Activated CD4-positive, alpha-beta T cell treated with anti-CD3 and anti-CD28 coated beads for 1 hour (primary cell): ENCODE measurements around the gene IFIT1B.

Source experiments
- DNase-seq: peaks from one replicate; pipeline ENCODE4 v3.0.0-alpha.2; 2020

The IFIT1B gene

DNA sequence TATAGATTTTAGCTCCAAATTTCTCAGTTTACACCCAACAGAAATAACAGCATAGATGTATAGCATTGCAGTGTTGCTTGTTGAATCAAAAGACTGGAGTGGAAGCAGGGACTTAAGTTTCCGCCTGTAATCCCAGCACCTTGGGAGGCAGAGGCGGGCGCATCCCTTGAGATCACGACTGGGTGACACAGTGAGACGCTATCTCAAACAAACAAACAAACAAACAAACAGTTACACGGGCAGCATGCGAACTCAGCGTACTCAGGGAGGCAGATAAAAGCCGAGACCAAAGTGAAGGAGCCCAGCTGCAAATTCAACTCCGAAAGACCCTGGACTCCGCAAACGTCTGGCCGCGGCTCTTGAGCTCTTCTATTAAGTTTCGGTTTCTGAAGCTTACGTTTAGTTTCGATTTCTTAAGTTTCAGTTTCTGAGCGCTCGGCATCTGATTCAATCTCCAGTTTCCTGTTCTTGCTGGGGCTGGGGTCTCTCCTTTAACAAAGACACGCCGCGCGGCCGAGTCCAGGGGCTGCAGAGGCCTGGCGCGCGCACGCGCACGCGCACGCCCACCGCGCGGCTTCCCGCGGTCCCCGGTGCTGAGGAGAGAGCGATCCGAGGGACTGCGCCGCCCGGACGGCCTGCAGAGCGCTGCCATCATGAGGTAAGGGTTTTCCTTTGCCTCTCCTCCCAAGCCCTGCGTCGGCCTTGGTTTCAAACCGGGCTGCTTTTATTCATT is 36.5 kb downstream of the IFIT1B start, which contains the start of gene IFIT5:
TSS of gene IFIT5 (plus strand) at position 423 of the 733 bp plus-strand sequence. CDS start at position 654, 231 bp downstream.
- DNase-seq = peak; percentile 69

DNA sequence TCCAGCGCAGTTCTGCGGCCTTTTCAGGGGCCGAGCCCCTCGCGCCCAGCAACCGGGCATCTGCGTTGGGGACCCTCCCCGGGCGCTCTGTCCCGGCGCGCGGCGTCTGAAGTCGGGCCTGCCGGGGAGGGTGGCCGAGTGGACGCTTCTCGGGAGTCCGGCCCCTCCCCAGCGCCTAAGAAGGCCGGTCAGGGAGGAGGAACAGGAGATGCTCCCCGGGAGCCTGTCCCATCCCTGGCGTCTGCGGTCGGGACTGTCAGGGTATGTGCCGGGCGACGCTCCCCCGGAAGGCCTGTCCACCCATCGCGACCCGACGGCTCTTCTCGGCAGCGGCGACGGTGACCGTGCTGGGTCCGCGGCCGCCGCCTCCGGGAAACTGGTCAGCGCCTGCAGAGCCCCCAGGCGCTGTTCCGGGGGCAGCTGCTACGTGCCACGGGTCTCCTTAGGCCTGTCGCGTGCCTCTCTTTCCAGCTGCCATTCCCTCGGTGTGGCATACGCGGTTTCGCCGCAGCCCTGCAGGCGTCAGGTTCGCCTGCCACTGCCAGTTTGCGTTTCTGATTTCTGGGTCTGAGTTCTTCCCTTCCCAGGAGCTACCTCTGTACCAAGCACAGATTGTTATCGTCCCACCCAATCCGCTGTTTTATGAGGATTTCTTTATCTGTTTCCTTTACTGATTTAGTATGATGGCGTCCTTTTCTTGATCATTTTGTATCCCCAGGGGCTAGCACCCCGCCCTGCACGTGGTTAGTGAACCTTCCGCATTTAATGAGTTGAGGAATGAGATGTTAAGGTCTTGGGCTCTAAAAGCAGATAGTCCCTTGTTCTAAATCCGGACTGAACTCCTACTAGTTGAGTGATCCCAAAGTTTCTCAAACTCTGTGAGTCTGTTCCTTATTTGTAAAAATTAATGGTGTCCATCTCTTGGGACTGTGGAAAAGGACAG is 37.3 kb downstream of the IFIT1B start:
- DNase-seq = peak; percentile 43

DNA sequence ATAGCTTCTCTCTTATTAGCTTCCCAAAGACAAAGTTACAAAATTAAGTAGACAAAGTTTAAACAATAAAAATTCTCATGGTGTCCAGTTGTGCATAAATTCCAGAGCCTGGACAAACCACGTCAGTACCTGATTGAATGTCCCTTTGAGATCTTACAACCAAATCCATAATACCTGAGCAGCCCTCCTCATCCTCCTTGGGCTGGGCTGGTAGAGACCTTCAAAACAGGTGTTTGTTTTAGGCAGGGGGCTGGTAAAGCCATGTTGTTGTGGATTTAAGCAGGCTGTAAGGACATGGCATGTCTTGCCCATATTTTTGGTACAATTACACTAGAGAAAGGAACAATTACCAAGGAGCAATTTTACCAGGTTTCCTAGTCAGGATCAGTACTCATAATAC is 38.6 kb downstream of the IFIT1B start:
- no peak for DNase-seq

DNA sequence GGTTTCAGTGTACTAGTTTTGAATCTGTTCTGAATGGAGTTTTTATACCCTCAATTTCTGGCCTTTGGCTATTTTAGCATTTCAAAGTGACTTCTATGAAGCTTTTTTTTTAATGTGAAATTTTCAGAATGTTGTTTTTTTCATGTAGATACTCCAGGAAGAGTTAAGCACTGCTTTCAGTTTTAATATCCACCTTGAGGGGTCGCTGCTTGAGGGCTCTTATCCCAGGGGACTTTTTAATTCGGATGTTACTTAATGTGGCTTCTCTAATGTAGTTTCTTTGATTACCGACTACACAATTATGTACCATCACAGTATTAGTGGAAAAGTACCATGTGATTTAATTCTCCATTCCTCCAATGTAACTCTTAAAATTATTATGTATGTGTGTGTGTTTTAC is 41.7 kb downstream of the IFIT1B start:
- DNase-seq = no peak

DNA sequence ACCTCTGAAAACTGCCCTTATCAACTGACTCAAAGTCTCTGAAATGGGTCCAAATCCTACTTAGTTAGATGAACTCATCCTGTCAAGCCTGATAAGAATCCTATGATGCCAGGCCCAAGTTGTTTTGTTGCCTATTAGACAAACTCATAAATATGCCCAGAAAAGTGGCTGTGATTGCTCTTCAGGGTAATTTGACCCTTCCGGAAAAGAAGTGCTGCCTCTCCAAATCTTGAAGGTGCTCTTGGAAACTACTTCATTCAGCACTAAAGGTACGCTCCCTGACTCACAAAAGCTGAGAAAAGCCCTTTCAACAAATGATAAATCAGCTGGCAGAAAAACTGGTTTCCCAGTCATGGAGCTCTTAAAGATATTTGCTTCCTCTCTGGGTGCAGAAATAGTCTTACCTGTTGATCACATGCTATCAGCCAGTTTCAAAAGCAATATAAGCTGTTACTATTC is 43.2 kb downstream of the IFIT1B start:
- no peak for DNase-seq

DNA sequence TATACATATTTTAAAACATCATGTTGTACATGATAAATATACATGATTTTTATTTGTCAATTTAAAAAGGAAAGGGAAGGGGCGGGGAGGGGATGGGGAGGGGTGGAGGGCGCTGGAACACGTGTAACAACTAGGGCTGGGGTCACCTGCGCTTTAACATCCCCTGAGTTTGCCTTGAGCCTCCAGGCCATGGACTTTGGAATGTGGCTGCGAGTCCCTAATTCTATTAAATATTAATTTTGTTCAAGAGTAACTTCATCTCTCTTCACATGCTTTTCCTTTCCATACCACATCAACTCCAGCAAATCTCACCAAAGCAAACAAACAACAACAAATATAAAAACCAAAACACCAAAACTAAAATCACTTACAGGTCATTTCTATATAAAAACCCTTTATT is 47.1 kb downstream of the IFIT1B start:
- DNase-seq = no peak

DNA sequence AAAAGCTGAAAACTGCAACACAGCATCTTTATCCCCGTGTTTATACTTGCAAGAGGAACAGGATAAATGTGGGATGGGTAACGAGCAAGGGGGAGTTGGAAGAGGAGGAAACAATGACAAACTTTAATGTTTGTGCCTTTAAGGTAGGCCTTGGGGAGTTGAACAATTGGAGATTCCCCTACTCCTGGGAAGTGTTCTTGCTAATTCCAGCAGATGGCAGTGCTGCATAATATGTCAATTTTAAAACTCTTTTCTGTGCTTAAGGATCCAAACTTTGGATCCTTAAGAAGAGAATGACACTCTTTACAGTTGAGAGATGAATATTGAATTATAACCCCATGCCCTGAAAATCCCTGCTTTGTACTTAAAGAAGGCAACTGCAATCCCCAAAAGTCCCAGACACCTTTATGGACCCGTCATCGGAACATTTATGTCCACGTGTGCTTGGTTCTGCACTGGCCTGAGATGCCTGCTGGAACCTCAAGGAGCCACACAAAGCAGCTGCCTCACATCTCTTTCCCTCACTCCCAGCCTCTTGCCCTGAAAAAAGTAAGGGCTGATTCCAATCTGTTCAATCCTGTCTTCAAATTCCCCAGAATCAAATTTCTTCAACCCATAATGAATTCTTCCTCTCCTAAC is 48.5 kb downstream of the IFIT1B start:
- no peak for DNase-seq

DNA sequence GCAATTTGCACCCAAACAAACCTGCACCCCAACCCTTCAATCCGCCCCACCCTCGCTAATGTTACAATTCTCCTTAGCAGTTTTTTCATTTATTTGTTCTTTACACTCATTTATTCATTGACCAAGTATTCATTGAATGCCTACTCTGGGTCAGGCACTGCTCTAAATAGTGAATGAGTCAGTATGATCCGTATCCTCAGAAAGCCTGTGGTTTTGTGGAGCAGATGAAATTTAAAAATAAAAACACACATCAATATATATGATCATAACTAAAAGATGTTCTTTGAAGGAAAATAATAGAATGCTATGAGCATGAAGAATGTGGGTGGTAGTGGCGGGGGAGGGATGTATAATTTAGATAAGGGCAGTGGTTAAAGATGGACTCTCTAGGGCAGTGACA is 49.8 kb downstream of the IFIT1B start:
- DNase-seq = no peak

DNA sequence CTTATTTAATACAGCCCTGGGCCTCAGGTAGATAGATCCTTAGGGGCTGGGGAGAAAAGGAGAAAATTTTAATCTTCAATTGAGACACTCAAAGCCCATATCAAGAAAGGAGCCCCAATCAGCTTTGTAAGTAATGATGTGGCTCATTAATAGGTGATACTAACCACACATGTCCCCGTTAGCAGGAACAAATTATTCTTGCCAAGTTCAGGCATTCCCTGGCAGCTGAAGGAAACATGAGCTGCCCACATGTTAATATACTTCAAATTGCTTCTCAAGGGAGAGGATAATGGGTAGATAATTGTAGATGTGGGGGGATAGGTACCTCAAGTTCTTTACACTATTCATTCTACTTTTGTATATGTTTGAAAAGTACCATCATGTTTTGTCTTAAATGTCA is 51.0 kb downstream of the IFIT1B start:
- DNase-seq = no peak

DNA sequence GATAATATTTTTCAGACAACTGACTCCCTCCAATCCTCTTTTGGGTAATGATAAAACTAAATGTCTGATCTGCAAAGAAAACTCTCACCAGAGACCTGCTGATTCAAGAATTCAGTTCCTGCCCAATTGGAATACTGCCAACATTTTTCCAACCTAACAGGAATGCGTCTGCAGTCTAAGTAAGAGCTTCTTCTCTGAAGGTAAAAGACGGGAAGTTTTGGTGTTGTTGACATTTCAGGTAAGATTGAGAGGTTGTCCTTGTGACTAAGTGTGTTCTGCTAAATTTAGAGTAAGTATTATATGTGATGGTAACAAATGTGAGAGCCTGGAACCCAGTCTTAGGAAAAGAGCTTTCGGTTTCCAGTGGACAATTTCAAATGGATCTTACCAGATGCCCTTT is 54.1 kb downstream of the IFIT1B start:
- no peak for DNase-seq
